DMS153 (cell line): ENCODE results near the gene ZBTB7B.
A peak's percentile ranks its signal among the peaks of the same experiment; 100 is the strongest.

Experiments
- DNase-seq: peaks from one replicate; lab custom pipeline; 2025; lab: John Stamatoyannopoulos, UW

The ZBTB7B gene

GRCh38 chr1:155002464-155003226 is at the start of gene ZBTB7B:
Gene ZBTB7B, plus strand, starts transcription at chr1:155002802. Its CDS starts 11,859 bp downstream, at chr1:155014661.
- DNase-seq, result no peak

GRCh38 chr1:154953611-154954038 is 49.0 kb upstream of the ZBTB7B start:
- DNase-seq, result no peak

- DNase-seq, result no peak
Observed at GRCh38 chr1:154954541-154954940, 48.1 kb upstream of the ZBTB7B start.

- peak; percentile 94 for DNase-seq
Observed at GRCh38 chr1:154955039-154955717, 47.4 kb upstream of the ZBTB7B start.

- peak; percentile 93 for DNase-seq
Observed at GRCh38 chr1:154955718-154956543, 46.7 kb upstream of the ZBTB7B start, which contains the start of gene PBXIP1. Gene PBXIP1, minus strand, starts transcription at chr1:154956099. Its CDS starts 2,378 bp downstream, at chr1:154953721.

- no peak for DNase-seq
Observed at GRCh38 chr1:154956544-154956941, 46.1 kb upstream of the ZBTB7B start.

- no peak for DNase-seq
Observed at GRCh38 chr1:154957091-154957657, 45.4 kb upstream of the ZBTB7B start.

- DNase-seq, result no peak
Observed at GRCh38 chr1:154958036-154958435, 44.6 kb upstream of the ZBTB7B start.

- DNase-seq, result no peak
Observed at GRCh38 chr1:154958681-154959425, 43.7 kb upstream of the ZBTB7B start.

GRCh38 chr1:154959426-154959780 is 43.2 kb upstream of the ZBTB7B start:
- DNase-seq, result no peak

- DNase-seq, result no peak
Observed at GRCh38 chr1:154960446-154961136, 42.0 kb upstream of the ZBTB7B start.

- DNase-seq, result peak; percentile 57
Observed at GRCh38 chr1:154961207-154962155, 41.1 kb upstream of the ZBTB7B start, which contains the start of gene PYGO2. Gene PYGO2, minus strand, starts transcription at chr1:154961782. Its CDS starts 206 bp downstream, at chr1:154961576.

GRCh38 chr1:154962156-154962749 is 40.3 kb upstream of the ZBTB7B start:
- no peak for DNase-seq

GRCh38 chr1:154962795-154963330 is 39.7 kb upstream of the ZBTB7B start:
- DNase-seq, result no peak

- DNase-seq, result no peak
Observed at GRCh38 chr1:154963643-154964042, 39.0 kb upstream of the ZBTB7B start.

- DNase-seq, result no peak
Observed at GRCh38 chr1:154964359-154964758, 38.2 kb upstream of the ZBTB7B start.

GRCh38 chr1:154966111-154966510 is 36.5 kb upstream of the ZBTB7B start:
- no peak for DNase-seq

- no peak for DNase-seq
Observed at GRCh38 chr1:154967331-154967950, 35.2 kb upstream of the ZBTB7B start.
